GM18499 (cell line): ENCODE measurements around the gene NRG4.
"Not testable (repeated sequence)": the region's sequence is repeated elsewhere in the genome, so short reads cannot be mapped to it uniquely, and the experiment has no call there.

Experiments
- ATAC-seq: cut with Tn5 transposase; IDR thresholded peaks from one replicate; pipeline ENCODE4 v1.9.1; 2021; ENCODE audit warnings: moderate number of reproducible peaks; ENCODE audit not compliant: insufficient read depth, unreplicated experiment

NRG4 gene

GRCh38 chr15:76011627-76012551 is at the start of gene NRG4:
Gene NRG4, minus strand, starts transcription at chr15:76012424. Its CDS starts 1,194 bp downstream, at chr15:76011230.
- ATAC-seq, result no peak

GRCh38 chr15:76061700-76062099 is 49.5 kb upstream of the NRG4 start:
- no peak for ATAC-seq

DNA sequence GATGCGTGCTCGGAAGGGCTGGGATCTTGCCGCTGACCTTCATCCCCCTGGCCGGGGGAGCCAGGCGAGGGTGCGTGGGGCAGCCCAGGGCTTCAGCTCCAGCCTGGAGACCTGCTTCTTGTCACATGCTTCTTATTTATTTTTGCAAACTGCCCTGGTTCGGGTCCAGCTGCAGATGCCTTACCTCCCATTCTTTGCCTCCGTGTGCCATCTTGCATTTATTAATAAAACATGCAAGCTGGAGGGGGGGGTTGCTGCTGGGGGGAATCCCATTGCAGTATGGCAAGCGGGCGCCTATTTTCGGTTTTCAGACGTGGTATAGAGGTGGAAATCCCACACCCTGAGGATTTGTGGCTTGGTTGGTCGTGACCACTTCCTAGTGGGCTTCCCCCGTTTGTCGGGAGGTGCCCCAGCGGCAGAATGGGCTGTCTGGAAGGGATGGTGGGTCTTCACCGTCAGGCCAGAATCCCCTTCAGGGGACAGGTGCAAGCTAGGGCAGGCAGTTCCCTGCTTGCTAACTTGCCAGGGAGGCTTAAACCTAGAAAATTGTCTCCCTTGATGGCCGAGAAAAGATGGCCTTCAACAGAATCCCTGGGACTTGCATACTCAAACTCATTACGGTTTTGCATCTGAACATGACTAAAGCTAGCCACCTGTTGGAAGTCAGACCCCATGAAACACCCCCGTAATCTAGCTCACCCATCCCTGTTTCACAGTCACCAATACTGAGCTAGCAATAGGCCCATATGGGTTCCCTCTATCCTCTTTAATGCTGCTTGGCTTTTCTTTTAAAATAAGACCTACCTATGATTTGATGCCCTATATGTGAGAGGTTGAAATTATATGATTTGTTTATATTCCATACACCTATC is 48.1 kb upstream of the NRG4 start:
- ATAC-seq, result no peak

DNA sequence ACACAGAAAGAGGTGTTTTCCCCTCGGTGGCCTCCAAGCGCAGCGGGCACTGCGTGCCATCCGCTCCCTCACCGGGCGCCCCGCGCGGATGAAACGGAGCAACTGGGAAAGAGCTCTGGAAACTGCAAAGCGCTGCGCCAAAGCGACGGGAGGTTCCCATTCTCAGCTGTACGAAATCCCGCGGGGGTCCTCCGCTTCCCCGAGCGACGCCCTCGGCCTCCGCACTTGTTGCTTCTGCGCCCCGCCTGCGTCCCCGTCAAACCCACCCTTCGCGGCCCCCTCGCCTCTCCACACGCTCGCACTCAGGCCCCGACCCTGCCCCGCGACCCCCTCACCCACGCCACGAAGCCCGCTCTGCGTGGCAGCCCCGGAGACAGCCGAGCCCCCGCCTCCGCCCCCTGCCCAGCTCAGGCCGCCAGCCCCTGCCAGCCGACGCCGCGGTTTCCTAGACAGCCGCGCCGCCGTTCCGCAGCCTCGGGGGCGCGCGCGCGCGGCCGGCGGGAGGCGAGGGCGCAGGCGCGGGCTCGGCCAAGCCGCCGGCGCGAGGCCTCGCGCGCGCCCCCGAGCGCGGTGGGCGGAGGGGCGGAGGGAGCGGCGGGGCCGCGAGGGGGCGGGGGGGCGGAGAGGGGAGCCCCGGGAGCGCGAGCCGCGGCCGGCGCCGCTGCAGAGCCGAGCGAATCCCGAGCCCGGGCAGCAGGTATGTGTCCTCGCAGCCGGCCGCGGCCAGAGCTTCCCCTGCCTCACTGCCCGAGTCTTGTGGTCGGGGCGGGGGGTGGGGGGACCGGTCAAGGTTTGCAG is 47.3 kb upstream of the NRG4 start, which contains the start of gene TMEM266:
TMEM266 (plus strand) TSS at position 666 of the 798 bp plus-strand sequence. CDS start 74,279 bp downstream, outside the sequence.
- ATAC-seq, result no peak

- no peak for ATAC-seq
These were observed 46.6 kb upstream of the NRG4 start for GRCh38 chr15:76058714-76059319.

- ATAC-seq, result peak; percentile 8
These were observed 45.2 kb upstream of the NRG4 start for GRCh38 chr15:76057332-76058000.

- ATAC-seq, result peak; percentile 79
These were observed 44.7 kb upstream of the NRG4 start for GRCh38 chr15:76056931-76057330.

GRCh38 chr15:76054201-76054600 is 42.0 kb upstream of the NRG4 start:
- not testable (repeated sequence) for ATAC-seq

- ATAC-seq, result no peak
These were observed 26.3 kb upstream of the NRG4 start for GRCh38 chr15:76038512-76038911.

DNA sequence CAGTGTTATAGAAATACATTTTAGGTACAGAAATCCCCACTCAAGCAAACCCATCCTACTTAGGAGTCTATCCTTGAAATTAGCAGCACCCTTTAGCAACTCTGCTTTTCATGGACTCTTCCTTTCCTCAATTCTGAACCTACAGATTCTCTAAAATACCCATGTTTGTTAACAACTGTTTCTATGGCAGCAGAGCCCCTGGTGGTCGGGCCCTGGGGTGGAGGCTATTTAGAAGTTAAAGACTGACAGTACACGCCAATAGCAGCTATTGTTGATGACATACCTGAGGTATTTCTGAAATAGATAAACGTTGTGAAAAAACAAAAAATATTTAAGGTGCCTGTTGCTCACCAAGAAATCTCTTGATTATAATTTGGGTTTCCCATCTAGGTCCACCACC is 23.4 kb upstream of the NRG4 start:
- no peak for ATAC-seq

- no peak for ATAC-seq
These were observed 21.9 kb upstream of the NRG4 start for GRCh38 chr15:76034111-76034510.

DNA sequence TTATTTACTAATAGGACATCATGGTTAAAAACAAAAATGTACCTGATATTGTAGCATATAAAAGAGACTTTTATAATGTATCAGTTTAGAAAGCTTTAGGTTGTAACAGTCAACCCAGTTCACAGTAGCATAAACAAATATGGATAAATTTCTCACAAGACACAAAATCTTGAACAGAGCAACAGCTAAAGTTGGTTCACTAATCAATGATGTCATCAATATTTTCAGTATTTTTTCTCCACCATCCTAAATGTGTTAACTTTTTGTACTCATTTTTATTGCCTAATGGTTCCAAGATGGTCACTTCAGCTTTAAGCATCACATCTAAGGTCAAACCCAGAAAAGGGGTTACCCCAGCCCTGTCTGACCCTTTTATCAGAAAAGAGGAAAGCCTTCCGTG is 21.2 kb upstream of the NRG4 start:
- no peak for ATAC-seq

GRCh38 chr15:76032046-76032445 is 19.8 kb upstream of the NRG4 start:
- no peak for ATAC-seq

DNA sequence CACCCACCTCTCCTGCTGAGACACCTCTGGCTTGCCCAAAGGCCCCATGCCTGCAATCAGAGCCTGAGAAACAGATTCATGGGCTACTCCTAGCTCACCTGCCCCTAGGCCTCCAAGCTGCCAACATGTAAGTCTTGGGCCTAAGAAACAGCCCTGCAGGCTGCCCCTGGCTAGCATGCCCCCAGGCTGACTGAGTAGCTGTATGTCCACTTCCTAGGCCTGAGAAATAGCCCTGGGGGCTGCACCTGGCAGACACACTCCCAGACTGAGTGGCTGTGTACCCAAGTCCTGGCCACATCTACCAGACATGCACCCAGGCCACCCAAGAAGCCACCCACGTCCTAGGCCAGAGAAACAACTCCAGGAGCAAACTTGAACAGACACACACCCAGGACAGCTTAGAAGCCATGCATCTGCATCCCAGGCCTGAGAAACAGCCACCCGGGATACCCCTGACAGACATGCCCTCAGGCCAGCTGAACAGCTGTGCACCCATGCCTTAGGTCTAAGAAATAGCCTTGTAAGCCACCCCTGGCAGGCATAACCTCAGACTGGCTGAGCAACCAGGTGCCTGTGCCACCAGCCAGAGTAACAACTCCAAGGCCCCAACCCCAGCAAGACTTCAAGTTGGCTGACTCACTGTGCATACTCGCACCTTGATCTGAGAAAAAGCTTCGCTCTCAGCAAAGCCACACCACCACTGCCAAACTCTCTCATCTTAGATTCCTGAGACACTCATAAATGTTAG is 12.0 kb upstream of the NRG4 start:
- ATAC-seq, result no peak

GRCh38 chr15:76013470-76013869 is 1.2 kb upstream of the NRG4 start:
- ATAC-seq, result not testable (repeated sequence)

- no peak for ATAC-seq
These were observed 1.6 kb downstream of the NRG4 start for GRCh38 chr15:76010613-76011012.

- ATAC-seq, result no peak
These were observed 6.0 kb downstream of the NRG4 start for GRCh38 chr15:76006136-76006778.

- no peak for ATAC-seq
These were observed 8.9 kb downstream of the NRG4 start for GRCh38 chr15:76003364-76003763.
